Heart left ventricle (tissue), 16 donors: ENCODE results near the gene CADPS2. TPM values are rescaled to one million over a fixed set of nuclear protein-coding genes. Genes with fewer than 3 reads are reported as not detected.

ENCODE experiments used
- ATAC-seq, 4 donors: fragments of 200-7000 bp; cut with Tn5 transposase; one replicate each; pipeline ENCODE4 v1.9.1; 2020 to 2022; ENCODE audit warnings: moderate library complexity in 4 of 4, mild to moderate bottlenecking in 3 of 4, moderate number of reproducible peaks in 1 of 4
- DNase-seq, 5 donors: peaks; one replicate each; pipeline ENCODE4 v3.0.0-alpha.2; 2020
- H3K27ac ChIP-seq, 12 donors: fragments of 200-600 bp; sonication (generic) in 4 of 12; one replicate each; pipeline versions ENCODE4 v1.5.0 to v1.8.0; 2016 to 2022; ENCODE audit warnings: mild to moderate bottlenecking in 2 of 12
- H3K27me3 ChIP-seq, 9 donors: fragments of 200-600 bp; sonication (generic) in 2 of 9; one replicate each; pipeline versions ENCODE4 v1.5.1 to v1.8.0; 2016 to 2022; ENCODE audit warnings: mild to moderate bottlenecking in 3 of 9
- H3K36me3 ChIP-seq, 9 donors: fragments of 200-600 bp; sonication (generic) in 2 of 9; one replicate each; pipeline versions ENCODE4 v1.5.0 to v1.8.0; 2018 to 2022; ENCODE audit warnings: mild to moderate bottlenecking in 2 of 9
- H3K4me1 ChIP-seq, 12 donors: fragments of 200-600 bp; sonication (generic) in 4 of 12; one replicate each; pipeline versions ENCODE4 v1.5.0 to v1.8.0; 2016 to 2022; ENCODE audit warnings: mild to moderate bottlenecking in 3 of 12
- H3K4me3 ChIP-seq, 12 donors: fragments of 200-600 bp; sonication (generic) in 4 of 12; one replicate each; pipeline versions ENCODE4 v1.5.0 to v1.8.0; 2017 to 2022; ENCODE audit warnings: mild to moderate bottlenecking in 9 of 12, moderate library complexity in 4 of 12
- H3K9me3 ChIP-seq, 12 donors: fragments of 200-600 bp; sonication (generic) in 4 of 12; one replicate each; pipeline versions ENCODE4 v1.5.0 to v1.8.0; 2016 to 2022; ENCODE audit warnings: mild to moderate bottlenecking in 1 of 12
- CTCF ChIP-seq, 12 donors: fragments of 200-600 bp; sonication (generic) in 4 of 12; IDR thresholded peaks; one replicate each; pipeline versions ENCODE4 v1.5.0 to v1.8.0; 2018 to 2022; ENCODE audit warnings: antibody characterized with exemption in 12 of 12, mild to moderate bottlenecking in 5 of 12
- POLR2A ChIP-seq, 2 donors: fragments of 450-650 bp; IDR thresholded peaks; one replicate each; pipeline ENCODE4 v1.6.1; 2017; ENCODE audit warnings: antibody characterized with exemption in 2 of 2, mild to moderate bottlenecking in 2 of 2, moderate library complexity in 2 of 2
- WGBS, 4 donors: extraction: QIAGEN DNeasy Blood & Tissue Kit in 2 of 4; methylation state at CpG; one replicate each; pipeline versions ENCODE4 v1.1.5 to v1.1.7; 2013 to 2018; 5-methylcytosine and 5-hydroxymethylcytosine counted together
- intact Hi-C, 10 donors: fragments of 100-400 bp; cut with DNase I; formaldehyde crosslinking; loops; one replicate each; pipeline versions ENCODE4 v1.11.1 to v1.14.2; 2022
- polyA plus RNA-seq, 2 donors: library from polyadenylated mRNA; stranded (reverse); fragments of 200-250 nt; gene quantifications; one replicate each; pipeline ENCODE4 v1.2.3, GENCODE V29; 2013
- total RNA-seq, 9 donors: library from RNA; depleted of rRNA in 2 of 9; stranded (reverse); fragments of >200 nt in 2 of 9; fragmentation: NEBNext Ultra II Directional in 3 of 9; extraction: Animal tissue kit (Norgen Biotek cat#: 25700) in 3 of 9; gene quantifications; one replicate each; pipeline versions ENCODE4 v1.1.0 to v1.2.4, GENCODE V29; 2016 to 2023
- donor health status: ischemic (EF 13 %, LVEDD 7.1; RV severe dilation, severe dysfunction).
- donor health status: healthy with polysubstance abuse.
- donor health status: DM: no; HTN: yes; CAD: no.
- donor health status: DM: no; HTN: no; CAD: no.
- donor health status: ischemic (EF 25% LVEDD 6.9; RV normal size, moderate dysfunction).
- donor health status: ischemic (EF 25% LVEDD 5.7; RV mildly dilated, moderate dysfunction).
- donor health status: healthy.
- donor health status: DM: yes; HTN: yes; CAD: no.
- donor health status: ischemic (EF 35%, LVEDD 5.7; RV mildly dilated, moderate dysfunction).
- donor health status: nonischemic (EF 11% LVEDD 7.7; RV severe dilation, severe dysfunction).
- donor health status: DM: yes; HTN: yes; CAD: no.
- donor health status: PGD.
- donor health status: ischemic (EF 29% LVEDD 5.4; RV normal size, mild dysfunction).
- donor health status: nonischemic (EF 23%, LVEDD 6.1; RV moderate dilation, normal function).

Gene CADPS2
- total and polyA plus RNA-seq, 11 donors, result 6.5 to 29.0 (median 10.3) TPM

- Histone ChIP-seq H3K4me3 (no peak overlapping the region), H3K27me3 (no peaks in the 10 kb centered on the region), H3K4me1 (no peaks in the 10 kb centered on the region), H3K9me3 (no peaks in the 10 kb centered on the region), H3K27ac (no peak overlapping the region), H3K36me3 (peaks cover 0 to 6% (median 0%) of the 10 kb centered on the region in 9 donors)
- intact Hi-C loops, result no loop called here
- ATAC-seq, result no peak
- TF ChIP-seq POLR2A (IDR thresholded peaks at IDR 0.05), result no peak
- TF ChIP-seq CTCF (IDR thresholded peaks at IDR 0.05), result no peak
- DNase-seq, result no peak
- 84 to 92% (median 89%) methylated on average over 1 of the region's 1 CpG for WGBS, 4 donors
Measured at GRCh38 chr7:122344303-122344620, 542.0 kb downstream of the CADPS2 start.

GRCh38 chr7:122343601-122344302 is 542.5 kb downstream of the CADPS2 start:
- TF ChIP-seq POLR2A (IDR thresholded peaks at IDR 0.05) (no peak), CTCF (IDR thresholded peaks at IDR 0.05) (no peak)
- intact Hi-C loops, result no loop called here
- no peak for ATAC-seq
- peaks cover 0 to 6% (median 0%) of the 10 kb centered on the region in 9 donors for H3K36me3 ChIP-seq
- no peaks in the 10 kb centered on the region for H3K27me3 ChIP-seq
- H3K4me3 ChIP-seq, result no peak overlapping the region
- H3K4me1 ChIP-seq, result no peaks in the 10 kb centered on the region
- no peak overlapping the region for H3K27ac ChIP-seq
- DNase-seq, result no peak
- no peaks in the 10 kb centered on the region for H3K9me3 ChIP-seq
- WGBS, 4 donors, result 87 to 89% (median 88%) methylated on average over 7 of the region's 7 CpGs

GRCh38 chr7:122340427-122340826 is 545.8 kb downstream of the CADPS2 start:
- Histone ChIP-seq H3K36me3 (peaks cover 0 to 6% (median 0%) of the 10 kb centered on the region in 9 donors), H3K4me3 (no peak overlapping the region), H3K27me3 (no peaks in the 10 kb centered on the region), H3K4me1 (no peaks in the 10 kb centered on the region), H3K27ac (no peak overlapping the region), H3K9me3 (no peaks in the 10 kb centered on the region)
- no peak for TF ChIP-seq CTCF (IDR thresholded peaks at IDR 0.05)
- no peak for TF ChIP-seq POLR2A (IDR thresholded peaks at IDR 0.05)
- DNase-seq (no peak), ATAC-seq (no peak)
- 98 to 100% (median 100%) methylated on average over 1 of the region's 1 CpG for WGBS, 4 donors
- intact Hi-C loops, result no loop called here

- H3K4me3 ChIP-seq, result no peak overlapping the region
- peaks cover 0 to 4% (median 0%) of the 10 kb centered on the region in 9 donors for H3K36me3 ChIP-seq
- H3K9me3 ChIP-seq, result no peaks in the 10 kb centered on the region
- ATAC-seq (no peak), DNase-seq (no peak)
- TF ChIP-seq POLR2A (IDR thresholded peaks at IDR 0.05), result no peak
- TF ChIP-seq CTCF (IDR thresholded peaks at IDR 0.05), result no peak
- H3K27ac ChIP-seq, result no peak overlapping the region
- no peaks in the 10 kb centered on the region for H3K4me1 ChIP-seq
- WGBS, 4 donors, result 86 to 89% (median 88%) methylated on average over 6 of the region's 6 CpGs
- intact Hi-C loops, result no loop called here
- H3K27me3 ChIP-seq, result no peaks in the 10 kb centered on the region
Measured at GRCh38 chr7:122339145-122339904, 546.9 kb downstream of the CADPS2 start.
